ENCODE measurements around the gene GABRG3. TPM values are rescaled to one million over a fixed set of nuclear protein-coding genes. Genes with fewer than 3 reads are reported as not detected.

The GABRG3 gene
- total RNA-seq, 1 experiment from 2014 or later = not detected

GRCh38 chr15:27461181-27461580 is 490.2 kb downstream of the GABRG3 start:
- no peak for DNase-seq (ENCODE audit: low read depth)

GRCh38 chr15:27463525-27464088 is 492.6 kb downstream of the GABRG3 start:
- no peak for DNase-seq (ENCODE audit: low read depth)

- no peak for DNase-seq (ENCODE audit: low read depth)
Measured at GRCh38 chr15:27464941-27465612, 494.1 kb downstream of the GABRG3 start.

GRCh38 chr15:27466758-27467157 is 495.8 kb downstream of the GABRG3 start:
- DNase-seq (ENCODE audit: low read depth) = no peak

- DNase-seq (ENCODE audit: low read depth) = no peak
Measured at GRCh38 chr15:27468151-27468591, 497.2 kb downstream of the GABRG3 start.

GRCh38 chr15:27473845-27474244 is 502.9 kb downstream of the GABRG3 start:
- no peak for DNase-seq (ENCODE audit: low read depth)

GRCh38 chr15:27475395-27475794 is 504.4 kb downstream of the GABRG3 start:
- no peak for DNase-seq (ENCODE audit: low read depth)

GRCh38 chr15:27479296-27480140 is 508.5 kb downstream of the GABRG3 start:
- DNase-seq (ENCODE audit: low read depth) = no peak

- no peak for DNase-seq (ENCODE audit: low read depth)
Measured at GRCh38 chr15:27480141-27480530, 509.2 kb downstream of the GABRG3 start.

- no peak for DNase-seq (ENCODE audit: low read depth)
Measured at GRCh38 chr15:27480642-27481041, 509.7 kb downstream of the GABRG3 start.

GRCh38 chr15:27481768-27482167 is 510.8 kb downstream of the GABRG3 start:
- no peak for DNase-seq (ENCODE audit: low read depth)

- no peak for DNase-seq (ENCODE audit: low read depth)
Measured at GRCh38 chr15:27482287-27482686, 511.3 kb downstream of the GABRG3 start.

- DNase-seq (ENCODE audit: low read depth) = no peak
Measured at GRCh38 chr15:27483124-27483523, 512.1 kb downstream of the GABRG3 start.

GRCh38 chr15:27485265-27485664 is 514.3 kb downstream of the GABRG3 start:
- no peak for DNase-seq (ENCODE audit: low read depth)

- no peak for DNase-seq (ENCODE audit: low read depth)
Measured at GRCh38 chr15:27486051-27486450, 515.1 kb downstream of the GABRG3 start.

- no peak for DNase-seq (ENCODE audit: low read depth)
Measured at GRCh38 chr15:27486683-27487647, 516.0 kb downstream of the GABRG3 start.

- no peak for DNase-seq (ENCODE audit: low read depth)
Measured at GRCh38 chr15:27487846-27488245, 516.9 kb downstream of the GABRG3 start.

- no peak for DNase-seq (ENCODE audit: low read depth)
Measured at GRCh38 chr15:27490867-27491595, 520.0 kb downstream of the GABRG3 start.

- no peak for DNase-seq (ENCODE audit: low read depth)
Measured at GRCh38 chr15:27491666-27492621, 521.0 kb downstream of the GABRG3 start.

All from Daoy (cell line).